Stimulated activated naive CD4-positive, alpha-beta T cell (primary cell): ENCODE measurements around the gene DNAJC30.

Source experiments
- DNase-seq, 6 experiments: peaks; one replicate each; lab custom pipeline; 2025; lab: John Stamatoyannopoulos, UW

Gene DNAJC30

GRCh38 chr7:73708961-73709549 is 25.8 kb upstream of the DNAJC30 start:
- DNase-seq = no peak

- peak in 3 of 6 experiments; percentile 9 to 32 (median 27) for DNase-seq
Measured at GRCh38 chr7:73707045-73707631, 23.9 kb upstream of the DNAJC30 start.

- no peak for DNase-seq
Measured at GRCh38 chr7:73706126-73707044, 23.1 kb upstream of the DNAJC30 start.

- DNase-seq = no peak
Measured at GRCh38 chr7:73705551-73705920, 22.3 kb upstream of the DNAJC30 start.

- DNase-seq = no peak
Measured at GRCh38 chr7:73704640-73705550, 21.6 kb upstream of the DNAJC30 start.

- DNase-seq = peak; percentile 24 to 69 (median 62)
Measured at GRCh38 chr7:73703757-73704639, 20.7 kb upstream of the DNAJC30 start.

GRCh38 chr7:73703225-73703624 is 20.0 kb upstream of the DNAJC30 start:
- no peak for DNase-seq

GRCh38 chr7:73702665-73703064 is 19.4 kb upstream of the DNAJC30 start:
- DNase-seq = no peak

GRCh38 chr7:73702226-73702625 is 19.0 kb upstream of the DNAJC30 start:
- no peak for DNase-seq

GRCh38 chr7:73701357-73701995 is 18.2 kb upstream of the DNAJC30 start:
- DNase-seq = peak in 2 of 6 experiments; percentile 10 to 11

- no peak for DNase-seq
Measured at GRCh38 chr7:73700581-73701134, 17.4 kb upstream of the DNAJC30 start.

GRCh38 chr7:73700069-73700423 is 16.8 kb upstream of the DNAJC30 start:
- DNase-seq = no peak

GRCh38 chr7:73699370-73700068 is 16.3 kb upstream of the DNAJC30 start:
- no peak for DNase-seq

- DNase-seq = no peak
Measured at GRCh38 chr7:73698410-73698809, 15.2 kb upstream of the DNAJC30 start.

- DNase-seq = no peak
Measured at GRCh38 chr7:73696372-73696771, 13.1 kb upstream of the DNAJC30 start.

- no peak for DNase-seq
Measured at GRCh38 chr7:73690646-73691045, 7.4 kb upstream of the DNAJC30 start.

- no peak for DNase-seq
Measured at GRCh38 chr7:73688288-73688687, 5.0 kb upstream of the DNAJC30 start.

- no peak for DNase-seq
Measured at GRCh38 chr7:73685311-73685710, 2.1 kb upstream of the DNAJC30 start.
